Neural crest cell (in vitro differentiated cells): ENCODE measurements around the gene TRIM62. TPM values are rescaled to one million over a fixed set of nuclear protein-coding genes. Genes with fewer than 3 reads are reported as not detected.

ENCODE experiments used
- DNase-seq: peaks from one replicate; pipeline ENCODE4 v3.0.0; 2021; ENCODE audit warnings: low read depth, mixed read lengths, low spot score
- H3K27ac Mint-ChIP-seq: one replicate; pipeline ENCODE4 v1.8.0; 2021; ENCODE audit warnings: mild to moderate bottlenecking, mixed read lengths; ENCODE audit not compliant: unreplicated experiment
- H3K27me3 Mint-ChIP-seq: 2 replicates; pipeline ENCODE4 v1.8.0; 2021; ENCODE audit warnings: low read depth, mild to moderate bottlenecking, mixed read lengths
- H3K36me3 Mint-ChIP-seq: 2 replicates; pipeline ENCODE4 v1.8.0; 2021; ENCODE audit warnings: low read depth, mild to moderate bottlenecking, mixed read lengths
- H3K4me1 Mint-ChIP-seq: 2 replicates; pipeline ENCODE4 v1.8.0; 2021; ENCODE audit warnings: mixed read lengths
- H3K4me3 Mint-ChIP-seq: one replicate; pipeline ENCODE4 v1.8.0; 2021; ENCODE audit warnings: mild to moderate bottlenecking, mixed read lengths
- H3K9me3 Mint-ChIP-seq: 2 replicates; pipeline ENCODE4 v1.8.0; 2021; ENCODE audit warnings: mixed read lengths
- total RNA-seq: library from RNA; stranded (reverse); gene quantifications from 2 replicates; pipeline ENCODE4 v1.2.1, GENCODE V29; 2021
- TF ChIP-seq, protein P1 (sequence below): fragments of 200-600 bp; sonication (generic); conservative IDR thresholded peaks from 2 replicates; pipeline ENCODE4 v1.5.0; 2021; ENCODE audit warnings: antibody characterized with exemption, mild to moderate bottlenecking

The TRIM62 gene
- total RNA-seq, 1 donor from 2014 or later = 8.6 TPM

DNA sequence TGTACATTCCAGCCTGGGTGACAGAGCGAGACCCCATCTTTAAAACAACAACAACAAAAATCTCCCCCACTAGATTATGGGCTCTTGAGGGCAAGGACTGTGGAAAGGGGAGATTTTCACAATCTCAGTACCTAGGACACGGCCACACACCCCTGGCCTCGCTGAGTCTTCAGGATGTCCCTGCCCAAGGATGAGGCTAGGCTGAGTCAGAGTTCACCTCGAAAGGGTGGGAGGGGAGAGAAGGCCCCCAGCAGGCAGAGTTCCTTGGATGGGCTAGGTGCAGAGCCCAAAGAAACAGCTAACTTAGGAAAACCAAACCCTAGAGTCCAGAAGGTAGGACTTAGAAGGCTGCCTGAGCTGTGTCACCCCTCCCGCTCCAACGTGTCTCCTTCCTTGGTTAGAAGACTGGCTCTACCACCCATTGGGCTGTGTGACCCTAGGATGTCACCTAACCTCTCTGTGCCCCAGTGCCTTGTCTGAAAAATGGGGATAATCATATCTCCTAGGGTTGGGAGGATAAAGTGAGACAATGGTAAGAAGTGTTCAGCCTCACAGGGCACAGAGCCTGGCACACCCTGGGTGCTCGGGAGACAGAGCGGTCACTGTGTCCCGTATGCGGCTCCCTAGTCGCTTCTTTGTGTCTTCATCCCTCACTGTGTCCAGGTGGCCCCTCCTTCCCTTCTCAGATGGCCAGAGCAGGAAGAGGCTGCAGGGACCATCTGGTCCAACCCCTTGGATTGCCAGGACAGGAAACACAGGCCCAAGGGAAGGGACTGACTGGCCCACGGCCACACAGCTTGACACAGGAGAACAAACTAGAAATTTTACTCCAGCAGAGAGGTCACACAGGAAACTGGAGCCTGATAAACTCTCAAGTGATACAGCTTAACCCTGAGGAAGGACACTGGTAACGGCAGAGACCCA lies 11.2 kb downstream of the TRIM62 start:
- Mint-ChIP-seq H3K36me3 (peaks cover 13% of the 10 kb centered on the region), H3K27ac (peak overlapping the region; percentile 14), H3K9me3 (no peaks in the 10 kb centered on the region), H3K27me3 (peaks cover 3% of the 10 kb centered on the region), H3K4me3 (no peak overlapping the region), H3K4me1 (peaks cover 54% of the 10 kb centered on the region)
- DNase-seq = no peak
- TF ChIP-seq, protein P1, sequence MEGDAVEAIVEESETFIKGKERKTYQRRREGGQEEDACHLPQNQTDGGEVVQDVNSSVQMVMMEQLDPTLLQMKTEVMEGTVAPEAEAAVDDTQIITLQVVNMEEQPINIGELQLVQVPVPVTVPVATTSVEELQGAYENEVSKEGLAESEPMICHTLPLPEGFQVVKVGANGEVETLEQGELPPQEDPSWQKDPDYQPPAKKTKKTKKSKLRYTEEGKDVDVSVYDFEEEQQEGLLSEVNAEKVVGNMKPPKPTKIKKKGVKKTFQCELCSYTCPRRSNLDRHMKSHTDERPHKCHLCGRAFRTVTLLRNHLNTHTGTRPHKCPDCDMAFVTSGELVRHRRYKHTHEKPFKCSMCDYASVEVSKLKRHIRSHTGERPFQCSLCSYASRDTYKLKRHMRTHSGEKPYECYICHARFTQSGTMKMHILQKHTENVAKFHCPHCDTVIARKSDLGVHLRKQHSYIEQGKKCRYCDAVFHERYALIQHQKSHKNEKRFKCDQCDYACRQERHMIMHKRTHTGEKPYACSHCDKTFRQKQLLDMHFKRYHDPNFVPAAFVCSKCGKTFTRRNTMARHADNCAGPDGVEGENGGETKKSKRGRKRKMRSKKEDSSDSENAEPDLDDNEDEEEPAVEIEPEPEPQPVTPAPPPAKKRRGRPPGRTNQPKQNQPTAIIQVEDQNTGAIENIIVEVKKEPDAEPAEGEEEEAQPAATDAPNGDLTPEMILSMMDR = no peak

DNA sequence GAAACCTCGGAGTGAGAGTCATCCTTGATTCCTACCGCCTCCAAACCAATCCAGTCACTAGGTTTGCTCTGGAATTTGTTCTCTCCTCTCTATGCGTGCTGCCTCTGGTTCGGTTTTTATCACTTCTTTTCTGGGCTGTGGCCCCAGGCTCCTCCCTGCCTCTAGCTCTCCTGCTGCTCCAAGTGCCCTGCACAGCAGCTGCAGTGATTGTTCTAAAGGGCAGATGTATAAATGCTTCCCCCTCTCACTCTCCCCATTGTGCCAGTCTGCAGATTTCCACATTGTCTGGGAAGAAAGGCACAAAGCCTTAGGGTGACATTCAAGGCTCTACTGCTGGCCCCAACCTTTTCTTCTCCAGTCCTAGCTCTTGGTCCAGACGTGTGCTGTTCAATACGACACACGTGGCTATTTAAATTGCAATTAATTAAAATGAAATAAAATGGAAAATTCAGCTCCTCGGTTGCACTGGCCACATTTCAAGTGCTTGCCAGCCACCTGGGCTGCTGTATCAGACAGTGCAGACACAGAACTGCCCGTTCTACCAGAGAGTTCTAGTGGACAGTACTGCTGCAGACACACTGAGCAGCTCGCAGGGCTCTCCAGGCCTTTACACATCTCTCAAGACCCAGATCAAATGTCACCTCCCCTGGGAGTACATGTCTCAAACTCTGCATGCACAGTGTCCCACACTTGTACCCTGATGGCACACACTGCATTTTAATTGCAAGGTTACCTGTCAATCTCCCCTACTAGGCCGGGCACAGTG lies 12.4 kb downstream of the TRIM62 start:
- DNase-seq = no peak
- Mint-ChIP-seq H3K27ac (peak overlapping the region; percentile 20), H3K27me3 (peaks cover 3% of the 10 kb centered on the region), H3K4me1 (peaks cover 60% of the 10 kb centered on the region), H3K4me3 (peak overlapping the region; percentile 20), H3K36me3 (peaks cover 13% of the 10 kb centered on the region), H3K9me3 (no peaks in the 10 kb centered on the region)
- TF ChIP-seq, protein P1 = no peak

DNA sequence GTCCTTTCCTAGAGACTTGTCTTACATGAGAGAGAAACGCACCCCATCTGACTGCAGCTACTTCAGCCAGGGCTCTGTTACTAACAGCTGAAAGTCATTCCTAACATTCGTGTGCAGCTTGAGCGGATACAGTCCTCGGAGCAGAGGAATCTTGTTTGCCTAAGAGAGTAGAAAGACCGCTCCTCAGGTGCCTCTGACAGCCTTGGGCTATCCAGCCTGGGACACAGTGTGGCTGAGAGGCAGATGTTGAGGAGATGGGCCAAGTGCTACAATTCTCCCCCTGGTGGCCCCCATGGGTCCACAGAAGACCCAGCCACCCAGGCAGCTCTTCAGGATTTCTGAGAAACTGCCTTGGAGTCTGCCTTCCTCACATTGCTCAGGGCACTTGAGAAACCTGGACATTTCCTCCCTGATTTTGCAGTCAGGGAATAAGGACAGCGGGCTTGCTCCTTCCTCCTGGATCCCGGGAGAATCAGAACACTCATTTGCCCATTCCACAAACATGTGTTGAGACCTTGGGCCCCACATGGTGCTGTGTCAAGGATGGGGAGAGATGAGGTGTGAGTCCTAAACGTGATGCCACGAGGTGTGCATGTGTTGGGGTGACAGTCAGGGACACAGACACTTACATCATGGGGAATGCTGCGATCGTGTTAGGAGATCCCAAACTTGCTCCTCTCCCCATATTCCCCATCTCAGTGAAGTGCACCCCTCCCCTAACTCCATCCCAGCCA lies 13.1 kb downstream of the TRIM62 start:
- Mint-ChIP-seq H3K27ac (peak overlapping the region; percentile 20), H3K9me3 (no peaks in the 10 kb centered on the region), H3K4me1 (peaks cover 68% of the 10 kb centered on the region), H3K27me3 (peaks cover 3% of the 10 kb centered on the region), H3K36me3 (peaks cover 13% of the 10 kb centered on the region), H3K4me3 (peak overlapping the region; percentile 20)
- no peak for DNase-seq
- TF ChIP-seq, protein P1 = peak; percentile 26

DNA sequence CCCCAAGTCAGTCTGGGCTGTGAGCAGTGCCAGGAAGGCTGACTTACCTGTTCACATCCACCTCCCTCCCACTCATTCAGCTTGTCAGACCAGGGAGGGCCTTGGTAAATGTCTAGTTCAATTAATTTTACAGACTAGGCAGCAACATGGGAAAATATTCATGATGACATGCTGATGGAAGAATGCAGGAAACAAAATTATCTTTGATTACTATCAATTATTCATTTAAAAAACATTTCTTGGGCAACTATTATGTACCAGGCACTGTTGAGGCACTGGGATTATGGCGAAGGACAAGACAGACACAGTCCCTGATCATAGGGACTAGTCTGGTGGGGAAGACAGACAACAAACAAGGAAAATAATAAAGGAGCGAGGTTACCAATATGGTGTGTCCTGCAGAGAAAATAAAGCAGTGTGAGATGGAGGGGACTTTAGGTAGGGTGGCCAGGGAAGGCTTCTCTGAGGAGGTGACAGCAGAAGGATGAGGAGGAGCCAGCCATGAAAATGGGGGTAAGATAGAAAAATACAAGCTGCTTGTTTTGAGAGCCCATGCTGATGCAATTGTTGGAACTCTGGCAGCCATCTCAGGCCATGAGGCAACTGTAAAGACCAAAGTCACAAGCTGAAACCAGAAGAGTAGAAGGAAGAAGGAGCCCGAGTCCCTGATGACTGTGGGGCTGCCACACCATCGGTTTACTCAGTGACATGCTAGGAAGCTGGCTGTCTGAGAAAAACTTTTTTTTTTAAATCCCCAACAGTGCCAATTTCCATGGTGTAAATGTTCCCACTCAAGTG lies 14.0 kb downstream of the TRIM62 start:
- Mint-ChIP-seq H3K27ac (no peak overlapping the region), H3K9me3 (no peaks in the 10 kb centered on the region), H3K4me1 (peaks cover 73% of the 10 kb centered on the region), H3K27me3 (peaks cover 3% of the 10 kb centered on the region), H3K36me3 (peaks cover 13% of the 10 kb centered on the region), H3K4me3 (no peak overlapping the region)
- TF ChIP-seq, protein P1 = no peak
- no peak for DNase-seq
